MM.1S (cell line): ENCODE data around the gene PTPRG.

Experiments
- EZH2phosphoT487 ChIP-seq: fragments of 300-600 bp; sonication (generic); IDR thresholded peaks from 2 replicates; pipeline ENCODE4 v1.6.1; 2018; ENCODE audit warnings: antibody characterized with exemption, low read length
- TF ChIP-seq, protein P1 (sequence below): fragments of 300-600 bp; sonication (generic); IDR thresholded peaks from 2 replicates; pipeline ENCODE4 v1.5.1; 2016; ENCODE audit warnings: antibody characterized with exemption, low read length, mixed read lengths

GRCh38 chr3:61937477-61937876, 376.1 kb downstream of the PTPRG start:
- TF ChIP-seq, protein P1, sequence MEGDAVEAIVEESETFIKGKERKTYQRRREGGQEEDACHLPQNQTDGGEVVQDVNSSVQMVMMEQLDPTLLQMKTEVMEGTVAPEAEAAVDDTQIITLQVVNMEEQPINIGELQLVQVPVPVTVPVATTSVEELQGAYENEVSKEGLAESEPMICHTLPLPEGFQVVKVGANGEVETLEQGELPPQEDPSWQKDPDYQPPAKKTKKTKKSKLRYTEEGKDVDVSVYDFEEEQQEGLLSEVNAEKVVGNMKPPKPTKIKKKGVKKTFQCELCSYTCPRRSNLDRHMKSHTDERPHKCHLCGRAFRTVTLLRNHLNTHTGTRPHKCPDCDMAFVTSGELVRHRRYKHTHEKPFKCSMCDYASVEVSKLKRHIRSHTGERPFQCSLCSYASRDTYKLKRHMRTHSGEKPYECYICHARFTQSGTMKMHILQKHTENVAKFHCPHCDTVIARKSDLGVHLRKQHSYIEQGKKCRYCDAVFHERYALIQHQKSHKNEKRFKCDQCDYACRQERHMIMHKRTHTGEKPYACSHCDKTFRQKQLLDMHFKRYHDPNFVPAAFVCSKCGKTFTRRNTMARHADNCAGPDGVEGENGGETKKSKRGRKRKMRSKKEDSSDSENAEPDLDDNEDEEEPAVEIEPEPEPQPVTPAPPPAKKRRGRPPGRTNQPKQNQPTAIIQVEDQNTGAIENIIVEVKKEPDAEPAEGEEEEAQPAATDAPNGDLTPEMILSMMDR = no peak
- no peak for TF ChIP-seq EZH2phosphoT487
